ENCODE data around the gene TBC1D12.
A peak's percentile ranks its signal among the peaks of the same experiment; 100 is the strongest.
"Not testable (repeated sequence)": the region's sequence is repeated elsewhere in the genome, so short reads cannot be mapped to it uniquely, and the experiment has no call there.

Gene TBC1D12

DNA sequence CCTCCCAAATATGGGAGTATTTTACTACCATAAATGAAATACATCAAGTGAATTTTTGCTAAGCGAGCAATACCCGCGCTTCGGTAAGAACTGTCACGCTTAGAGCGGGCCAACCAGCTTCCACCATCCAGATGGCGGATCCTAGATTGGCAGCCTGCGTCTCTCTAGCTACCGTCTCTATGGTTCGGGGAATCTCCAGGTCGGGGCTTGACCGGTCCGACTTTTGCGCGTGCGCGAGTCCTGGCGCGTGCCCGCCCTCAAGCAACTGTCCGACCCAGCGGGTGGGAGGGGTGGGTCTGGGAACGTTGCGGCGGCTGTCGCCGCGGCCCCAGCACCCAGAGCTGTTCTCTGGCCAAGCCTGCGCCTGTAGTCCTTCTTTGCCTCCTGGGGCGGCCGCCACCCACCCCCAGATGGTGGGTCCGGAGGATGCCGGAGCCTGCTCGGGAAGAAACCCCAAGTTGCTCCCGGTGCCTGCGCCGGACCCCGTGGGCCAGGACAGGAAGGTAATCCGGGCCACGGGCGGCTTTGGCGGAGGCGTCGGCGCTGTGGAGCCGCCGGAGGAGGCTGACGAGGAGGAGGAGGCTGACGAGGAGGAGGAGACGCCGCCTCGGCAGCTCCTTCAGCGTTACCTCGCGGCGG lies at the start of gene TBC1D12:
Gene TBC1D12, plus strand, starts transcription at position 338 of the 639 bp plus-strand sequence. Its CDS starts 73 bp downstream, at position 411.
- peak; percentile 63 for DNase-seq

DNA sequence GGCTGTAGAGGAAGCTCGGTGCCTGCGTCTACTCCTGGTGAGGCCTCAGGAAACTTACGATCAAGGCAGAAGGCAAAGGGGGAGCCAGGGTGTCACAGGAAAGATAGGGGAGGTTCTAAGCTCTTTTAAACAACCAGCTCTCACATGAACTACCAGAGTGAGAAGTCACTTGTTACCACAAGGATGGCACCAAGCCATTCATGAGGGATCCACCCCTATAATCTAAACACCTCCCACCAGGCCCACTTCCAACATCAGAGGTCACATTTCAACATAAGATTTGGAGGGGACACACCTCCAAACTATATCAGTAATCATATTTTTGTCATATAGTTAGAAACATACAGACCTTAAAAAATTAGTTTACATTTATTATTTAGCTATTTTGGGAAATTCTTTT lies 49.0 kb upstream of the TBC1D12 start:
- no peak for DNase-seq

DNA sequence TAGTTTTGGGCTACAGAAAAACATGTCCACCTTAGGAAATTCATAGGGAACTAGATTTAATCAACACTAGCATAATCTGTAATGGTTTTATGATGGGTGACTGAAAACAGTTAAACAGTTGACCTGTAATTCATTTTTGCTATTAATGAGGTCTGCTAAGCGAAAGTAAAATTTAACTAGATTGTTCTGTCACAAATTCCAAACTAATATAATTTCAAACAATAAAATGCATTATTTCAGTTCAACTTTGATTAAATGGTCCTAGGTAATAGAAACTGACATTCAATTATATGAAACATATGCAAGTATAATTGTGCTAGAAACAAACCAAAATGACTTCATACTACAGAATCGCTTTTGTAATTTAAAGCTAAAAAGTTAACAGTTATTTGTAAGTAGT lies 46.5 kb upstream of the TBC1D12 start:
- DNase-seq, result no peak

- no peak for DNase-seq
These were observed 45.1 kb upstream of the TBC1D12 start for GRCh38 chr10:94357193-94357592.

DNA sequence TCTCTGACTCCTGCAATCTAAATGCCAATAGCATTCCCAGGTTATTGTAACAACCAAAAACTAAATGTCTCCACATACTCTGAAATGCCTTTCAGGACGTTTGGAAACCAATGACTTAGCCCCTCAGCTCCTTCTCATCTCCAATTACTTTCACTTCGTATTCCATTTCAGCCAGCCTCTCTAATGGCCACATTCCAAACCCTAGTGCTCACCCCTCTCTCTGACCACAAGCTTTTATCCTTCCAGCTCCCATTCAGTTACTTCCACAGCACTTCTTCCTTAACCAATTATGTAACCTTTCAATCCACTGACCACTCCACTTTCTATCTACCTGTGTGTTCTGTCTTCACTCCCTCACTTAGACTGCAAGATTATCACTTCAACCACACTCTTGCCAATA lies 43.9 kb upstream of the TBC1D12 start:
- DNase-seq, result no peak

- no peak for DNase-seq
These were observed 41.1 kb upstream of the TBC1D12 start for GRCh38 chr10:94361171-94361794.

- DNase-seq, result peak; percentile 98
These were observed 39.7 kb upstream of the TBC1D12 start, which contains the start of gene NOC3L for GRCh38 chr10:94362360-94363250. Gene NOC3L (minus strand): TSS chr10:94362939. CDS start chr10:94362838, 101 bp downstream.

DNA sequence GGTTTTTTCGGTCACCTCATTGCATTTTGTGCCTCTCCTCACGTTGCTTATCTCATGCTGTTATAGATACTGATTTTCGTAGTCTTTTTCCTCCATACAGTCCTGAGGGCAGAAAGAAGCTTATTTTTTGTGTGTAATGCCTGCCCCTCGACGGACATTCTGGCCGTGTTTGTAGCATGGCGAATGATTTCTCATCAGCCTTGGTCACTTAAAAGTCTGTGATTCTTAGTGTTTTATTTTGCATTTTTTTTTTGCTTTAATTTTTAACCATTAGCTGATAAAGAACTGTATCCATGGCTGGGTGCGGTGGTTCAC lies 39.1 kb upstream of the TBC1D12 start:
- no peak for DNase-seq

DNA sequence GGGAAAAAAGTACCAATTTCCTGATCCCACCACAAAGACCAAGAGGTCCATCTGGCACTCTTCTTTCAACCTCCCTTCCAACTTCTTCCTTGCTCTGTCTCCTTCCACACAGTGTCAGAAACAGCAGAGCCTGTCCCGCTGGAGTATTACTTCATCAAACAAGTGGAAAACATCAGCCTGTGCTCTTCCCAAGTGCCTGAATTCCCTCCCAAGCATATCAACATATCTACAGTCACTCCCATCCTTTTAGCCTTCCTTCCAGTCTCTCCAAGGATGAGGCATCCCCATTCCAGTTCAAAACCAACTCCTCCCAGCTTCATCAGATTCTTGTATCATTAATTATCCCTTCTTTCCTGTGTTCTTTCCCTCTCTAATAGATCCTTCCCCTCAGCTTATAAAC lies 37.9 kb upstream of the TBC1D12 start:
- no peak for DNase-seq

DNA sequence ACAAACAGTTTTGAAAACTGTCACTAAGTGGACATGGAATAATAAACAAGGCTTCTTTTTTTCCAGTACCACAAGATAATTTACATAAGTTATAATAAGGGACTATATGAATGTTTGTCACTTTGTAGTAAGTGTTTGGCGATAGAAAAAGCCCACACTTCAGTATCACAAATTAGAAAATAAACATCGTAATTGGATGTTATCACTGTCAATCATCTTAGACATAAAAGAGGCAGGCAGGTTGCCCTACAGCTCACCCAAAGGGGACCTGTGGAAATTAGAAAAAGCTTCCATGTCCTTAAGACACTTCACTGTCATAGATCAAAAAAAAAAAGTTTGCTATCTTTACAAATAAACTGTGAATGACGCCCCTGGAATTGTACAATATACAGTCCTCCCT lies 36.0 kb upstream of the TBC1D12 start:
- DNase-seq, result no peak

GRCh38 chr10:94370501-94370900 lies 31.8 kb upstream of the TBC1D12 start:
- DNase-seq, result no peak

DNA sequence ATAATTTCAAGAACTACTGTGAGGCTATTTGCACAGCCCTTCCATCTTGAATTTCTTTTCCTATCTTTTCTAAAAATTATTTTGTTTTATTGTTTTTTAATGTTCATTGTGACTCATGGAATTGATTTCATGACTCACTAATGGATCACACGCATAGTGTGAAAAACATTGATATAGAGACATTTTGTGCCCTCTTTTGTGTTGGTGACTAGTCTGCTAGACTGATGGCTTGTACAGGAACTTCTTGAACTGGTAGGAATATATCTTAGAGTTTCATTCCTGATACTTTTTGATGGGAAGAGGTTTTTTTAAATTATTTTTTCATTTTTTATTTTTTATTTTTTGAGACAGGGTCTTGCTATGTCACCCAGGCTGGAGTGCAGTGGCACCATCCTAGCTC lies 27.0 kb upstream of the TBC1D12 start:
- no peak for DNase-seq

- DNase-seq, result no peak
These were observed 25.5 kb upstream of the TBC1D12 start for GRCh38 chr10:94376865-94377264.

GRCh38 chr10:94383530-94383929 lies 18.8 kb upstream of the TBC1D12 start:
- DNase-seq, result no peak

DNA sequence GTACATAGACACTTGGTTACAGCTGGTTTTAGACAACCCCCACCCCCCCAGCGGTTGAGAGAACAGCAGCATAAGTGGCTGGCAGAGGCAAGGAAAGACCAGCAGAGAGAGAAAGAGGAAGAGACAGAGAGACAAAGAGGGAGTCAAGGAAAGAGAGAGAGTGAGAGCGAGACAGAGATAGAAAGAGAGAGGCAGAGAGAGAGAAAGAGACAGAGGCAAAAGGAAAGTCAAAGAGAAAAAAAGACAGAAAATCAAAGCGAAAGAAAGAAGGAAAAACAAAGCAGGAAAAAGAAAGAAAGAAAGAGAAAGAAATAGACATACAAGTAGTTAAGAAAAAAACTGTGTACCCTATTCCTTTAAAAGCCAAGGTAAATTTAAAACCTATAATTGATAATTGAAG lies 16.6 kb upstream of the TBC1D12 start:
- not testable (repeated sequence) for DNase-seq

DNA sequence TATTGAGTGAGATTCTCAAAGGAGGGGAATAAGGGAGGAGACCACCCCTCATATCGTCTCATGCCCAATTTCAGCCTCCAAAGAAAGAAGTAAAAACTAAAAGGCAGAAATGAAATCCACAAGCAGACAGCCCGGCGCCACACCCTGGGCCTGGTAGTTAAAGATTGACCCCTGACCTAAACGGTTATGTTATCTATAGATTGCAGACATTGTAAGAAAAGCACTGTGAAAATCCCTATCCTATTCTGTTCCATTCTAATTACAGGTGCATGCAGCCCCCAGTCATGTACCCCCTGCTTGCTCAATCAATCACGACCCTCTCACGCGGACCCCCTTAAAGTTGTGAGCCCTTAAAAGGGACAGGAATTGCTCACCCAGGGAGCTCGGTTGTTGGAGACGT lies 10.2 kb upstream of the TBC1D12 start:
- DNase-seq, result not testable (repeated sequence)

DNA sequence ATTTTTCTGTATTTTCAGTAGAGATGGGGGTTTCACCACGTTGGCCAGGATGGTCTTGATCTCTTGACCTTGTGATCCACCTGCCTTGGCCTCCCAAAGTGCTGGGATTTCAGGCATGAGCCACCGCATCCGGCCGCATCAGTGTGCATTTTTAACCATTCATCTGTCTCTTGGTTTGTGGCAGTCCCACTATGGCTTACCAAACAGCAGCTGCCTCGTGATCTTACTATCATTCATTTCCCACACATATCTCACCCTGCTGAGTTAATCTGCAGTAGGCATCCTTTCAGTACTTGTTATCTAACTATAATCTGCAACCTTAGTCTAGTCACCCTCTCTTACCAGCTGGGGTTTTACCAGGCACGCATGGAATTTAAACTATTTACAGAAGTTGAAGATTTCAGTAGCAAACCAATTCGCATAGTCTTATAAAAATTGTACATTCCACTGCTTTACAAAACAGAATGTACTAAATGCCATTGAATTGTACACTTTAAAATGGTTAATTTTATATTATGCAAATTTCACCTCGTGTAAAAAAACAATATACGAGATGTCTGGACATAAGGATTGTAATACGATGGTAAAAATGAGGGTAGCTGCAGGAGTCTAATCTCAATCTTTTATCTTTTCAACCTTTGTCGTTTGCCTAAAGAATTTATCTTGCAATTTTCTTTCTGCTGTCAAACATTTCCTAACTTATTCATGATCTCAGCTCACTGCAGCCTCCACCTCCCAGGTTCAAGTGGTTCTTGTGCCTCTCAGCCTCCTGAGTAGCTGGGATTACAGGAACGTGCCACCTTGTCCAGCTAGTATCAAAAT lies 4.6 kb upstream of the TBC1D12 start:
- DNase-seq, result no peak

DNA sequence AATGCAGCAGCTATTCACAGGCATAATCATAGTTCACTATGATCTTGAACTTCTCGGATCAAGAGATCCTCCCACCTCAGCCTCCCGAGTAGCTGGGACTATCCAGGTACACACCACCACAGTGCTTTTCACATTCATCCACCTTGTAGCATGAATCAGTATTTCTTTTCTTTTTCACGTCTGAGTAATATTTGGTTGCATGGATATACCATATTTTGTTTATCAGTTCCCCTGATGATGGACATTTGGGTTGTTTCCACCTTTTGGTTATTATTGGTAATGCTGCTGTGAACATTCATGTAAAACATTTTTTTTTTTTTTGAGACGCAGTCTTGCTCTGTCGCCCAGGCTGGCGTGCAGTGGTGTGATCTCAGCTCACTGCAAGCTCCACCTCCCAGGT lies 3.6 kb upstream of the TBC1D12 start:
- DNase-seq, result no peak

DNA sequence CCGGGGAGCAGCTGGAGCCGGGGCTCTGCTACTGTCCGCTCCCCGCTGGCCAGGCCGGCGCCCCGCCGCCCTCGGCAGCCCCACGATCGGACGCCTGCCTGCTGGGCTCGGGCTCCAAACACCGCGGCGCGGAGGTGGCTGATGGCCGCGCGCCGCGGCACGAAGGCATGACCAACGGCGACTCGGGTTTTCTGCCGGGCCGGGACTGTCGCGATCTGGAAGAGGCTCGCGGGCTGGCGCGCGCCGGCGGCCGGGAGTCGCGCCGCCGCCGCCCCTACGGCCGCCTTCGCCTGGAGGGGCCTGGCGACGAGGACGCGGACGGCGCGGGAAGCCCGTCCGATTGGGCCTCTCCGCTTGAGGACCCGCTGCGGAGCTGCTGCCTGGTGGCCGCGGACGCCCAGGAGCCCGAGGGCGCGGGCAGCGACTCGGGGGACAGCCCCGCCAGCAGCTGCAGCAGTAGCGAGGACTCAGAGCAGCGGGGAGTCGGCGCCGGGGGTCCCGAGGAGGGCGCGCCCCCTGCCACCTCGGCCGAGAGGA lies 570 bp downstream of the TBC1D12 start:
- no peak for DNase-seq

DNA sequence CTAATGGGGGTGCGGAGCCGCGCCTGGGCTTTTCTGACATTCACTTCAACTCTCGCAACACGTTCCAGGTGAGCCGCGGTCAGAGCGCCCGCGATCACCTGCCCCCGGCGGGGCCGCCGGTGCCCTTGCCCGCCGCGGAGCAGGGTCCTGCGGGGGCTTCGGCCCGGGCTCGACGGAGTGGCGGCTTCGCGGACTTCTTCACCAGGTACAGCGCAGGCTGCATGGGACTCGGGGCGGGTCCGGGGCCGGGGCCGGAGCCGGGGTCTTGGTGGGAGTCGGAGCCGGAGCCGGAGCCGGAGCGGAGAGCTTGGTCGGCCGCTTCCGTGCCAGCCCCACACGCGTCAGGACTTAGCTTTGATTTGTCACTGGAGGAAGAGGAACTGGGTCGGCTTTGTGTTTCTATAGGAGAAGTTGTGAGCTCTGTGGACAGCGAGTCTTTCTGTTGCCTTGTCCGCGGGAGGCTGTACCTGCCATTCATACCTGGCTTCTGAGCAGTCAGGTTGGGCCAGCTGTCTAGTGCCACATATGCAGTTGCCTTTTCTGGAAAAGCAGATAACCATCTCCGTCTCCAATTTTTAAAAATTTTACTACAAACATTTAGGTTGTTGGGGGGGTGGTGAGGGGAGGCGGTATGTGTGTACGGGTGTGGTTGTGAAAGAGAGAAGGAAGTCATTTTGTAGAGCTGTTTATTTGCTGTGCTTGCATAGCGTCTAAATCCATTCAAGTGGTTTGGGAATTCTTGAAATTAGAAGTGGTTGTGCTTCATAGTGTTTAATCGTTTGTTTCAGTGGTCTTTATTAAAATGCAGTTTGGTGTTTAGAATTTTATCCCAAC lies 1.3 kb downstream of the TBC1D12 start:
- peak; percentile 39 for DNase-seq

GRCh38 chr10:94405406-94405805 lies 3.1 kb downstream of the TBC1D12 start:
- DNase-seq, result no peak

GRCh38 chr10:94407668-94408067 lies 5.3 kb downstream of the TBC1D12 start:
- no peak for DNase-seq
